Sigmoid colon (tissue), 4 donors: Measurements from ENCODE around the gene FOXRED1.

ENCODE experiments used
- CTCF ChIP-seq, 4 experiments: fragments of 450-650 bp in 3 of 4; fragments of 200-600 bp in 1 of 4; IDR thresholded peaks; one replicate each; pipeline ENCODE4 v1.5.1; 2016 to 2019; ENCODE audit warnings: antibody characterized with exemption in 4 of 4, mild to moderate bottlenecking in 3 of 4, moderate library complexity in 2 of 4
- EP300 ChIP-seq, 4 donors: sonication (generic); formaldehyde crosslinking; IDR thresholded peaks; one replicate each; pipeline ENCODE4 v1.6.1; 2017; ENCODE audit warnings: antibody characterized with exemption in 4 of 4
- POLR2AphosphoS5 ChIP-seq, 4 donors: sonication (generic); formaldehyde crosslinking; IDR thresholded peaks; one replicate each; pipeline ENCODE4 v1.6.1; 2017; ENCODE audit warnings: antibody characterized with exemption in 4 of 4

DNA sequence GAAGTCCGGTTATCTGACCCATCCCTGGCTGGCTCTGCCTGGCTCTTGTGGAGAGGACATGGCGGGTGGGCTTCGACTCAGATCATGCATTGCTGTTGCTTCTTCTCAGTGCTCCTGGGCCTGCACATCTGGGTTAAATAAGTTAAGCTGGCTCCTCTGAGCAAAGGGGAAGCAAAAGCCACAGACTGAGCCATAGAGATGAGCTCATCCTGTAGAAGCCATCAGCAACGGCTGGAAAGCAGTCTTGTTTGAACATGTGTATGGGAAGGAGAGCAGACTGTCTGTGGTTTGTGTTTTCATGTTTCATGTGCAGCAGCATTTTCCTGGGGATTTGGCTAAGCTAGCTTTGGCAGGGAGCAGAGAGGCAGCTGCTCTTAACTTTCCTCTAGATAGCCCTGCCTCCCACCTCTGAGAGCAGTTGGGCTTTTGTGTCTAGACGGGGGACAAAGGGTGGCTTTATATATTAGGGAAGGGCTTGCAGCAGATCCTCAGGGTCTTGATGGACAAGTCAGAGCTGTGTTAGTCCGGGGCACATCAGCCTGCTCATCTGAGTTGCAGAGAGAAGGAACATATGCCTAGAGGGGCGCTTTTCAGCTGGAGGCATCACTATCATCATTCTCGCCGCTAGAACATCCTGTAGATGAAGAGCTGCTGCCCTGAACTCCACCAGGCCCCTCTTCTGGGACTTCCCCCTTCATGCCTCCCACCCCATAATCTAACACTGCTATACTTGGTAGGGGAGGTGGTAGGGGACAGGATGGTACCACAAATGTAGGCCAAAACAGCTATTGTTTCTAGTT lies 49.8 kb downstream of the FOXRED1 start:
- TF ChIP-seq EP300 (IDR thresholded peaks at IDR 0.05) (no peak), CTCF (IDR thresholded peaks at IDR 0.05) (no peak), POLR2AphosphoS5 (IDR thresholded peaks at IDR 0.05) (peak in 1 of 4 donors; percentile 20)
